Activated CD4-positive, alpha-beta T cell treated with anti-CD3 and anti-CD28 coated beads for 4 hours (primary cell): ENCODE data around the gene LYPLA2.

ENCODE experiments used
- DNase-seq, 2 donors: peaks; one replicate each; pipeline ENCODE4 v3.0.0-alpha.2; 2020

LYPLA2 gene

GRCh38 chr1:23790696-23791515, at the start of gene LYPLA2:
LYPLA2 (plus strand) TSS chr1:23791145; CDS start chr1:23792683, 1,538 bp downstream.
- DNase-seq: peak; percentile 78 to 85

- DNase-seq: no peak
Observed at GRCh38 chr1:23741609-23742008, 49.3 kb upstream of the LYPLA2 start.

- DNase-seq: no peak
Observed at GRCh38 chr1:23742670-23743286, 48.2 kb upstream of the LYPLA2 start.

GRCh38 chr1:23743287-23744152, 47.4 kb upstream of the LYPLA2 start, which contains the start of gene ELOA:
ELOA (plus strand) TSS chr1:23743471; CDS start chr1:23743504, 33 bp downstream.
- peak; percentile 71 to 76 for DNase-seq

- no peak for DNase-seq
Observed at GRCh38 chr1:23745515-23745914, 45.4 kb upstream of the LYPLA2 start.

- DNase-seq: no peak
Observed at GRCh38 chr1:23748016-23748415, 42.9 kb upstream of the LYPLA2 start.

- peak; percentile 25 to 39 for DNase-seq
Observed at GRCh38 chr1:23751050-23751814, 39.7 kb upstream of the LYPLA2 start.

GRCh38 chr1:23751815-23752200, 39.1 kb upstream of the LYPLA2 start:
- DNase-seq: no peak

GRCh38 chr1:23752909-23753308, 38.0 kb upstream of the LYPLA2 start:
- no peak for DNase-seq

GRCh38 chr1:23756676-23757075, 34.3 kb upstream of the LYPLA2 start:
- DNase-seq: no peak

GRCh38 chr1:23757812-23758211, 33.1 kb upstream of the LYPLA2 start:
- DNase-seq: no peak

GRCh38 chr1:23759277-23759676, 31.7 kb upstream of the LYPLA2 start:
- DNase-seq: no peak

GRCh38 chr1:23763041-23763577, 27.8 kb upstream of the LYPLA2 start:
- no peak for DNase-seq

GRCh38 chr1:23768733-23769132, 22.2 kb upstream of the LYPLA2 start:
- DNase-seq: no peak

GRCh38 chr1:23772049-23772853, 18.7 kb upstream of the LYPLA2 start:
- peak; percentile 78 to 89 for DNase-seq

GRCh38 chr1:23772854-23773242, 18.1 kb upstream of the LYPLA2 start:
- DNase-seq: no peak

GRCh38 chr1:23774174-23774880, 16.6 kb upstream of the LYPLA2 start:
- no peak for DNase-seq

GRCh38 chr1:23776217-23776616, 14.7 kb upstream of the LYPLA2 start:
- DNase-seq: no peak

GRCh38 chr1:23777979-23778814, 12.7 kb upstream of the LYPLA2 start, which contains the start of gene PITHD1:
PITHD1 (plus strand) TSS chr1:23778418; CDS start chr1:23778516, 98 bp downstream.
- DNase-seq: peak; percentile 65 to 79
